NCI-H1417 treated with DMSO at 0.1 percent for 48 hours (cell line): ENCODE results near the gene ZMIZ1.
"Not testable (repeated sequence)": the region's sequence is repeated elsewhere in the genome, so short reads cannot be mapped to it uniquely, and the experiment has no call there.

Experiments used
- DNase-seq: peaks from one replicate; lab custom pipeline; 2025; lab: John Stamatoyannopoulos, UW

ZMIZ1 gene

DNA sequence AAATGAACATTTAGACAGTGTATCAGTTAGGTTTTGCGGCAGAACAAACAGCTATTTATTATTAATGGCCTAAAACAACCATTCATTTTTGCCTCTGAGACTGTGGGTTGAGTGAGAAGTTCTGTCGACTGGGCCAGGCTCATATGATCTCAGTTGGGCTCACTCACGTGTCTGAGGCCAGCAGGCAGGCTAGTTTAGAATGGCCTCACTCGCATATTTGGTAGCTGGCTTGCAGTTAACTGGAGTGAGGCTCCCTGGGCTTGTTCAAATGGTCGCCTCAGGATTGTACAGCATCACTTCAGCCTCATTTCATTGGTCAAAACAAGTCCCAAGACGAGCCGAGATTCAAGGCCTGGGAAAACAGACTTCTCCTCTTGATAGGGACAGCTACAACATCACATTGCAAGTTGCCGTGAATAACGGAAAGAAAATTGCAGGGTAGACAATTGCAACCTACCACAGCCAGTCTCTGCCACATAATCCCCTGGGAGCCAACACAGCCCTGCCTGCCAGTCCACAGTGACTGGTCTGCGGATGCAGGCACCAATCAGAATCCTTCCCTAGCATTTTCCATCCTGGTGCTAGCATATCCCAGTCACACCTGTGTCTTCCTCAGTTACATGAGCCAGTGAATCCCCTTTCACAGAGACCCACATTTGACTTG is 255.4 kb downstream of the ZMIZ1 start:
- no peak for DNase-seq

DNA sequence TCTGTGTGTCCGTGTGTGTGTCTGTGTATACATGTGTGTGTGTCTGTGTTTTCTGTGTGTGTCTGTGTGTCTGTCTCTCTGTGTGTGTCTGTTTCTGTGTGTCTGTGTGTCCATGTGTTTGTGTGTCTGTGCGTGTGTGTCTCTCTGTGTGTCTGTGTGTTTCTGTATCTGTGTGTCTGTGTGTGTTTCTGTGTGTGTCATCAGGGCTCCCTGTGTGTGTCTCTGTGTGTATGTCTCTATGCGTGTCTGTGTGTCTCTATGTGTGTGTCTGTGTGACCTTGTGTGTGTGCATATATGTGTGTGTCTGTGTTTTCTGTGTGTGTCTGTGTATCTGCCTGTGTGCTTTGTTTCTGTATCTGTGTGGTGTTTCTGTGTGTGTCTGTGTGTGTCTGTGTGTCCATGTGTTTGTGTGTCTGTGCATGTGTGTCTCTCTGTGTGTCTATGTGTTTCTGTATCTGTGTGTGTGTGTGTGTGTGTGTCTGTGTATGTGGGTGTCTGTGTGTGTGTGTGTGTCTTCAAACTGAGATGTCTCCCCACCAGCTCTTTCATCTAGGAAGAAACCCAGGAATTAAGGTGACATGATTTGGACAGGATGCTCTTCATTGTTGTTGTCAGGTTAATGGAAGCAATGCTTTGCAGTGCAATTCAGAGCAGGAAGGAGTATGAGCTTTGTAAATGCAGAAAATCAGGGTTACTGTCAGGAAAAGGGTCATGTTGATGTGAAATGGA is 257.8 kb downstream of the ZMIZ1 start:
- no peak for DNase-seq

DNA sequence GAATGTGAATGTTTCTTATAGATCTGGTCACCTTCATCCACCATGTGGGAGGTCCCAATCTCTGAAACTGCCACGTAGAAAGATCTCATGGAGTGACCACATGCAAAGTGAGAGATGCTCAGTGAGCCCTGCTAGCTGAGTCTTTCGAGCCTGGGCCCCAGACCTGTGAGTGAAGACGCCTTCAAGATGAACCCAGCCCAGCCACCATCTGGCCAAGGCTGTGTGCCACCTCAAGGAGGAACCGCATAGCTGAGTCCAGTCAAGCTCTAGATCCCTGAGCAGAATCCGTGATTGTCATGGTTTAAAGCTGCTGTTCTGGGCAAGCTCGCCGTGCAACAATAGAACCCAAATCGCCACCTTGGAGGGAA is 258.3 kb downstream of the ZMIZ1 start:
- DNase-seq: no peak

DNA sequence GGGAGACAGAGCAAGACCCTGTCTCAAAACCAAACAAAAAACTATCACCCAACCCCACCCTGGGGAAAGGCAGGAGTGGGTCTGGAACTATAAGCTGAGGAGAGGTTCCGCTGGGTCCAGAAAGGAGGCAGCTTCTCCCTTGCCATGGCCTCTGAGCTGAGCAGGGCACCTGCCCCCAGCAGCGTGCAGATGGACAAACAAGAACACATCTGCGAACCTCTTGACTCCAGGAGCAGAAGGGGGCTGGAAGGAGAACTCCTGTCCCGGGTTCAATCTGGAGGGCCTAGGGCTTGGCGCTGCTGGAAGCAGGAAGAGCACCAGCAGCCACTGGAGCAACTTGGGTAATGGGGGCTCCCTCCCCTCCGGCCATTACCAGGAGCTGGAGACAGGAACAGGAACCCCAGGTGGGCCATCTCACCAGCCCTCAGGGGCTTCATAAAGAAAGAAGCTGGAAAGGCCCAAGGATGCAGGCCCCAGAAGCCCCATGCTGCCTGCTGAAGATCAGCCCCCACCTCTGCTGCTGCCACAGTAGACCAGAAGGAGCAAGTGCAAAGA is 259.5 kb downstream of the ZMIZ1 start:
- no peak for DNase-seq

DNA sequence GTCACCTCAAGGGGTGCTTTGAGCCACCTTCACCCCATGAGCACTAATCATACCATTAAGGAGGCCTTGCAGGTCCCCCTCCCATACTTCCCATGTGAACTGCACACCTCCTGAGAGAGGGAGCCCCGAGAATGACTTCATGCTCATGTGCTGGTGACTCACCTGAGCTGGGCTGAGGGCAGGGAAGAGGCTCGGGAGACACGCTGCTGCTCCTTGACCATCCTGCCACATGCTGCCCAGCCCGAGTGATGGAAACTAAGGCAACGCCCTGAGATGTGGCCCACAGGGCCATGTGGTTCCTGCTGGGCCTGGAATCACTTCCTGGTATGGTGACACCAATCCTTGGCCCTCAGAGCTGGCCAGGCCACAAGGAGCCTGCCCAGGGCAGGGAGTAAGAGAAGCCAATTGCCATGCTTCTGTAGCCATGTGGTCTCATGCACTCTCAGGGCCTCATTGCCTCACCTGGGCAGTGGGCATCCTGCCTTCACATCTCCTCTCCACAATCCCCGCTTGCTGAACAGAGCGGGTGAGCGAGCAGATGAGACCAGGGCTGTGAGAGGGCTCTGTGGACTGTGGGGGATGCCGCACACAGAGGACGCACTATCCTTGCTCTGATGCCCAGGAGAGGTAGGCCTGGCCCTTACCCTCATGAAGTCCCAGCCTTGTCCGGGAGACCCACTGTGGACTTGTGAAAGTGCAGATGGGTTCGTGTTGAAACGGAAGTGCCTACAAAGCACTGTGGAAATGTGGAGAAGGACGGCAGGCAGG is 260.2 kb downstream of the ZMIZ1 start:
- no peak for DNase-seq

DNA sequence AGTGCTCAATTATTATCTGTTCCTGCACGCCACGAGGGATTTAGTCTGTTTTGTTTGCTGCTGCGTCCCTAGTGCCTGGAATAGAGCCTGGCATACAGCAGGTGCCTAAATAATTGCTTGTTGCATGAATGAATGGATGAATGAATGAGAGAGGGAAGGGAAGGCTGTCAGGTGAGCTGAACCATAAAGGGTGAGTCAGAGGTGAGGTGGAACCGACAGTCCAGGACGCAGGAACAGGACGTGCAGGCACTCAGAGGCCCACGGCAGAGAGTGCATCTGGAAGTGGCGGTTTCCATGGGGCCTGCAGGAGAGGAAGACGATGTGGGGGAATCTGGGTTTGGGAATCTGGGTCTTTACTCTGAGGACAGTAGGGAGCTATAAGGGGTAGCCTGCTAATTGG is 260.8 kb downstream of the ZMIZ1 start:
- no peak for DNase-seq

DNA sequence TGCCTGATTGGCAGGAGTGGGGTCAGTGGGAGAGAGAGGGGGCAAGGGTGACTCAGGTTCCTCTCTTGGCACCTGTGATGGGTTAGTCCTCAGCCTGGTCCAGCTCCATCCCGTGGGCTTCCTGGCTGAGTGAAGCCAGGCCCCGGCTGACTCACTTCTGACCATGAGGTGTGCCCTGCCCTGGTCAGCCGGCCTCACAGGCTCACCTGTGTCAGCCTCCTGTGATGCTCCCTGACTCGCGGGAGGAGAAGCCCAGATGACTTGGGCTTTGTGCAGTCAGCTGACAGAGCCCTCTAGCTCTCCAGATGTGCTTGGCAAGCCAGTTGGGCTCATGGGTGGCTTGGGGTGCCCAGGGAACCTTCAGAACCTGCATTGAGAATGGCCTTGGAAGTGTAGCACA is 262.5 kb downstream of the ZMIZ1 start:
- no peak for DNase-seq

DNA sequence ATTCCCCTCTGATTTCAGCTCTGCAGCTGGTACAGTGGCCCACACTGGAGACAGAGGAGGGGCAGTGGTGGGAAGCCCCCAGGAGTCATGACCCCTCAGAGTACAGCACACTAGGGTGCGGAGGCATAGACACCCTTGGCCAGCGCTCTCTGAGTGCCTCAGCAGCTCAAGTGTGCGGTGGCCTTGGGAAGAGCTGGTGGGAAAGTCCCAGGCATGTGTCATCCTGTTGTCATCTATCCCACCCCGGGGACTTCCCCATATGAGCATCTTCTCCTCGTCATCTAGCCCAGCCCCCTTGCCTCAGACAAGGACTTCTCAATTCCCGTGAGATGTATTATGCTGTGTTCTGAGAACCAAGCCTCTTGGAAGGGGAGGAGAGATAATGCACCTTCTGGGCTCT is 262.9 kb downstream of the ZMIZ1 start:
- DNase-seq: no peak

DNA sequence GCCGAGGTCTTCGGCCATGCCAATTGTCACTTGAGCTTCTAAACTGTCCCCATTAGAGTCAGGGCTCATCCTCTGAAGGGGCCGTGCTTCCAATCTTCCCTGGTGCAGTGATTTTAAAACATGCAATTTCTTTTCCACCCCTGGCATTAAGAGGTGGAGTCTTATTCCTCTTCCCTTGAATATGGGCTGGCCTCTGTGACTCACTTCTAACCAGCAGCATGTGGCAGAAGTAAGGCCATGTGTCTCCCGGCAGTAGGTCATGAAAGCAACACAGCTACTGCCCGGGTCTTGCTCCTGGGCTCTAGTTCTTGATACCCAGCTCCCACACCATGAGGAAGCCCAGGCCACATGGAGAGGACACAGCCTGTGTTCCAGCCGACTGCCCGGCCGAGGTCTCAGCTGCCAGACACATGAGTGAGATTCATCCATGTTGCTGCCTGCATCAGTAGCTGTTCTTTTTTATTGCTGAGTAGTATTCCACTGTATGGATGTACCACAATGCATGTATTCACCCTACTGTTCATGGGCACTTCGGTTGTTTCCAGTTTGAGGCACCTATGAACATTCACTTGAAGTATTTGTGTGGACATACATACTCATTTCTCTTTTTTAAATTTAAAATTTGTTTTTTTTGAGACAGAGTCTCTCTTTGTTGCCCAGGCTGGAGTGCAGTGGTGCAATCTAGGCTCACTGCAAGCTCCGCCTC is 264.0 kb downstream of the ZMIZ1 start:
- not testable (repeated sequence) for DNase-seq

DNA sequence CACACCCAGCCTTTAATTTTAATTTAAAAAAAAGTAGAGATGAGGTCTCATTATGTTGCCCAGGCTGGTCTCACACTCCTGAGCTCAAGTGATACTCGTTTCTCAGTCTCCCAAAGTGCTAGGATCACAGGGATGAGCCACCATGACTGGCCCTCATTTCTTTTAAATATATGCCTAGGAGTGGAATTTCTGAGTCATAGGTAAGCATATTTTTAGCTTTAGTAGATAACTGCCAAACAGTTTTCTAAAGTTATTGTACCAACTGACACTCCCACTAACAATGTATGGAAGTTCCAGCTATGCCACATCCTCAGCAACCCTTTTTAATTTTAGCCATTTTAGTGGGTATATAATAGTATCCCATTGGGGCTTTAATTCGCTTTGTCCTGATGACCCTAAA is 264.7 kb downstream of the ZMIZ1 start:
- no peak for DNase-seq

DNA sequence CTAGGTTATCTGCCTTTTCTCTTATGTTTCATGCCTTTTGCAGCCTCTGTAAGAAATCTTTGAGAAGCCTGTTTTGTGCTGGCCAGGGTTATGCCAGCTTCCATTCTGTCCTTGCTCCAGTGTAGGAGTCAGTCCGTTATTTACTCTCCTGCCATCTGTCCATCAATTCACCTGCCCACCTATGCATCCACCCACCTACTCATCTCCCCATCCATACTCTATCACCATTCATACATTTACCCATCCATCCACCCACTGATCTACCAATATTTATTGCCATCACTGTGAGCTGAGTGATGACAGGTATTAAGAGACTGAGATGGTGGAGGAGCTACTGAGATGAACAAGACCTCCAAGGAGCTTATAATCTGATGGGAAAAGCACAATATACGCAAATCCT is 265.8 kb downstream of the ZMIZ1 start:
- DNase-seq: no peak

DNA sequence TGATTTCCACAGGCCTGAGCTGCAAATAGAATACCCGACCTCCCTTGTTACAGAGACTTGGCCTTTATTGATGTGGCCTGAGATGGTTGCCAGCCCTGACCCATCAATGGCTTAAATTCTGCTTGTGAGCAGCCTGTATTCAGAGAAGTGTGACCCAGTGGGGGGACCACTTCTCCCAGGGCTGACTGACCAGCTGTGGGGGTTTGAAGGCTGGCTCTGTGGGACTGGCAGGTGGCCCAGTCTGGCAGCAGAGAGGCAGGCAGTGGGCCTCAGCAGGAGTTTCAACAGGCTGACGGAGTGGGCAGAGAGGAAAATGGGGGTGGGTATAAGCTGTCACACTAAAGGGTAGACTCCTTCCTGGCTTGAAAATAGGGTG is 266.3 kb downstream of the ZMIZ1 start:
- no peak for DNase-seq

DNA sequence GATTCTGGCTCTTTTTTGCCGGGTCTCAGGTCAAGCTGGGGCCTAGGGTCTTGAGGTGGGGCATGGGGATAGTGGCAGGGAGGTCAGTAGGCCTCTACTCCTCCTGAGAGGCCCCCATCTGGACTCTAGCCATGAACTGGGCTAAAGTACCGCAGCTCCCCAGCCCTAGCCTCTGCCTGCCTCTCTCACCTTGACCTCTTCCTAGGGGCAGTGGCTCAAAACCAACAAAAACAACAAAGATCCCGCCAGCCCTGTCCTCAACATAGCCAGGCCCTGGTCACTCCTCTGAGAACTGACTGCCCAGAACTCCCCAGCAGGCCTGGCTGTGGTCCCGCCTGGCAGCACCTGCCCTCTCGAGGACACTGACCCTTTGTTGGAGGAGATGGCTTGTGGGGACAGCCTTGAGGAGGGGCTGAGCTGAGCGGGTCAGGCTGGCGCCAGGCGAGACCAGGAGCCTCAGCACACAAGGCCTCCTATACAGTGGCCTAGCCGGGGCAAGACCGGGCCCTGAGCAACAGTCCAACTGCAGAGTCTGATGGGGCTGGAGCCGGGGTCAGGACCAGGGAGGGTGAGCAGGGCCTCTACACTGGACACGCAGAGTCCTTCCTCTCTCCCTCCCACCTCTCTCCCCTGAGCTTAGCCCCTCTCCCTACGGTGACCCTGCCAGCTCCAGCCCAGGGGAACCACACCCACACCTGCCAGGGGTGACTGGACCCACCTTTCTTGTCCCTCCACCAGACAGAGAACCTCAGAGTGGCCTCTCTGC is 266.9 kb downstream of the ZMIZ1 start:
- no peak for DNase-seq

DNA sequence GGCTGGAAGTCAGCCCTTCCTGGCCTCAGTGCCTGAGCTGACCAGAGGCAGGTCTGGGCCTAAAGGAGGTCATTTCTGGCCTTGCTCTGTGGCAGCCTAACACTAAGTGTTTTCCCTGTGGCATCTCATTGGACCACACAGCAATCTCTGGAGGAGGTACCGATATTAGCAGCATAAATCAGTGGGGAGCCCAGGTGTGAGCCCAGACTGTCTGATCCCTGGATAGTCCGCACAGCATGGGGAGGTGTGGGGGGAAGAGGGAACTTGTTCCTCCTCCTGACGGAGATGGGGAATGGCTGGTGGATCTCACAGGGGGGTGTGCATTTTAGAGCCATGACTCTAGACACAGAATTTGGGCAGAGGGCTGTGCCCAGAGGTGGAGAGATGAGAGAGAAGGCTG is 267.5 kb downstream of the ZMIZ1 start:
- no peak for DNase-seq

DNA sequence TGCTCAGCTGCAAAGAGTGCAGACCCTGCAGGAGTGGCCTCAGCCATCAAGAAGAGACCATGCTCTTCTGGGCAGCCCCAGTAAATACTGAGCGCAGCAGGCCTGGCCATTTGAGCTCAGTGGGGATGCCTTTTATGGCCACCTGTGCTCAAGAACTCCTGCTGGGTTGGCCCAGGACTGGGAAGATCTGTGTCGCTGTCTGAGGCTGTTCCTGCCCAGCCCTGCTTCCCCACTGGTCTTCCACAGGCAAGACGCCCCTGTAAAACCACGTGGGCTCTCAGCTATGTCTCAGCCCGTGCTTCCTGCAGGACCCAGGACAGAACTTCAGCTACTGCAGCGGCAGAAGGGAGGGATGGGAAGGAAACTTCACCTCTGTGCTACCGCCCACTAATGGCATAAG is 268.0 kb downstream of the ZMIZ1 start:
- peak; percentile 8 for DNase-seq

DNA sequence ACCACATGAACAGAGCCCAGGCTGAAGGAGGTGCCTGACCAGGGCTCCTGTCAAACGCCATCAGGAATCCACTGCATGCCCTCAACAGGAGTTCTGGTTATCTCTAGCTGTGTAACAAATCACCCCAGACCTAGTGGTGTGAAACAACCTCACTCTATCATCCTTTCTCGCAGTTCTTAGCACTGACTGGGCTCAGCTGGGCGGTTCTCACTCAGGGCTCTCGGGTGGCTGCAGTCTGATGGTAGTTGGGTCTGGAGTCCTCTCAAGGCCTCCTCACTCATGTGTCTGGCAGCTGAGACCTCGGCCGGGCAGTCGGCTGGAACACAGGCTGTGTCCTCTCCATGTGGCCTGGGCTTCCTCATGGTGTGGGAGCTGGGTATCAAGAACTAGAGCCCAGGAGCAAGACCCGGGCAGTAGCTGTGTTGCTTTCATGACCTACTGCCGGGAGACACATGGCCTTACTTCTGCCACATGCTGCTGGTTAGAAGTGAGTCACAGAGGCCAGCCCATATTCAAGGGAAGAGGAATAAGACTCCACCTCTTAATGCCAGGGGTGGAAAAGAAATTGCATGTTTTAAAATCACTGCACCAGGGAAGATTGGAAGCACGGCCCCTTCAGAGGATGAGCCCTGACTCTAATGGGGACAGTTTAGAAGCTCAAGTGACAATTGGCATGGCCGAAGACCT is 269.2 kb downstream of the ZMIZ1 start:
- not testable (repeated sequence) for DNase-seq

DNA sequence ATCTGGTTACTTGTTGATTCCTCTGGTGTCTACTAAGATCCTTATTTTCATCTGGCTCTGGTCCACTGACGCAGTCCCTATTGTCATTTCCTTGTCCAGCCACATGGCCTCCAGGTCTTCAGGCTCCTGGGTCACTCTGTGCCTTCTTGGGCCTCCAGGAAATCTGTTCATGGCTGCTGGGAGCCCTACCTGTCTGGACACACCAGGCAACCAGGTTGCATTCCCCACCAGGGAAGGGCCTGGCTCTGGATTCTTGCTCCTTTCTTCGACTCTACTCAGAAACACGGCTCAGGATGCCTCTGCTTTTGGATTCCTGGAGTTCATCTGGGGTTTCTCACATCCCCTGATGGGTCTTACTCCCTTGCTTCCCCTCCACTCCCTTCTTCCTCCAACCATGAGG is 270.5 kb downstream of the ZMIZ1 start:
- no peak for DNase-seq

DNA sequence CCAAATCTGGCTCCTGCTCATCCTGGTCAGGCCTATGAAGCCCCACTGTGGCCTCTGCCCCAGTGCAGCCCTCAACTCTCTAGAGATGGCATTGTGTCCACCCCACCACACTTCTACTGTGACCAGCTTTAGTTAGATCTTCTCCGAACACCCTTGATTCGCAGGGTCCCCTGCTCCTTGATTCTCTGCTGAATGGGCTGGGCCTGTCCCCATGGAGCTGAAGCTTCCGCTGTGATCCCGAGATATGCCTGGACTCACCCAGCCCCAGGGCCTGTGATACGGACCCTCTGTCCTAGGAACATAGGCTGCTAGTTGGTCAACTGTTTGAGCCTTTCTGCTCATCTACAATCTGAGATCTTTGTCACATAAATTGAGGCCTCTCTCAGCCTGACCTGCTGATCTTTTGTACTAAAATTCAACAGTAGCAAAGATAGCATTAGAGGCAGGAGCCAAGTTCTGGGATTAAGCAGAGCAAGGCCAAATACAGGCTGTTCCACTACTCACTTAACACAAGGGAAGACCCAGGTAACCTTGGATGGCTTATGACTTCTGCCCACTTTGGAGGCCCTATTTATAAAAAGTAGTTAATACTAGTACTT is 272.0 kb downstream of the ZMIZ1 start:
- DNase-seq: no peak

DNA sequence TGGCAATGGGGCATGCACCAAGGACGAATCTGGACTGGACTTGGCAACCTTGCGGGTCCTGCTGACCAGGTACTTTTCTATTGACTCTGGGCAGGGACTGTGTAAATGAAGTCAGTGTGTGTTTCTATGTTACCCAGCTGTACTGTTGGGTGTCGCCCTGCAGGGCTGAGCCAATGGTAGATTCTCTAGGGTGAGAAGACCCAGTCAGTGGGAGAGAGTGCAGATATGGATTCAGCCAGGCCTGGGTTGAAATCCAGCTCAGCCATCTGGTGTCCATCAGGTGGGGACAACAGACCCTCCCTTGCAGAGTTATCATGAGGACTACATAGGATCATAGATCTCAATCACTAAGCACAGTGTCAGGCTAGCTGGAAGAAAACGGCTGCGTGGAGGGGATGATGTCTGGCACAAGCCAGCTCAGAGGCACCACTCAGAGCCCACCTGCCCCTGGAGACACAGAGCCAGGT is 273.6 kb downstream of the ZMIZ1 start:
- no peak for DNase-seq

DNA sequence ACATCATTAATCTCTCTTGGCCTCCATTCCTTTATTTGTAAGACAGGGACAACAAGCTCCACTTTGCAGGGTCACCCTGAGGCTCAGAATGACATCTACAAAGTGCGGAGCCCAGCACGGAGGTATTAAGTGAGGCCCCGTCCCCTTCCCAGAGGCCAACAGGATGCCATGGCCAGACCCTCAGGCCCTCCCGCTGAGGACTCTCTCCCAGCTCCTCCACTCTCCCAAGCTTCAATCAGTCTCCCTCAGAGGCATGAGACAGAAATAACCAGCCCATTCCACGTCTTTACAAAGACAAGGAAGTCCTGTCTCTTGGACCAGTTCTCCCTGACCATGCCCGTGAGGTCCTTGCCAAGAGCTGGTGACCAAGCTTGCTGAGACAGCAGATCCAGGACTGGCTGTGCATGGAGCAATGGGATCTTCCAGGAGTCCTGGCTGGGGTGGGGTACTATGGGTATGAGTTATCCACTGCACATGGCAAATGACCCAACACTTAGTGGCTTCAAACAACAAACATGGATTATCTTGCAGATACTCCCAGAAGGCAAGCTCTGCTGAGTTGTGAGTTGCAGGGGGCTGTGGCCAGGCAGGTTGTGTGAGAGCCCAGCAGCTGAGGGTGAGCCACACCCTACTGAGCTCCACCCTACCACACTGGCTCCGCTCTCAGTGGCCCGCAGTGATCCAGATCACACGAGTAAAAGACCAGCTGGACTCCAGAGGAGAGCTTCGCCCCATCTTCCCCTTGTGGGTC is 274.2 kb downstream of the ZMIZ1 start:
- no peak for DNase-seq
